AG04450 (cell line): ENCODE results near the gene C1orf35. TPM values are rescaled to one million over a fixed set of nuclear protein-coding genes. Genes with fewer than 3 reads are reported as not detected.

Source experiments
- CTCF ChIA-PET: fragments of 300-600, 350-600 bp; formaldehyde crosslinking; extraction: SDS; loops from one replicate; lab custom pipeline; 2022; ENCODE audit warnings: antibody characterized with exemption, inconsistent platforms; lab: Charles Lee
- POLR2A ChIA-PET: fragments of 350-600 bp; formaldehyde crosslinking; extraction: SDS; loops from one replicate; lab custom pipeline; 2021; ENCODE audit warnings: antibody characterized with exemption, inconsistent platforms; lab: Yijun Ruan, JAX
- DNase-seq: peaks from one replicate; pipeline ENCODE4 v3.0.0-alpha.2; 2011; ENCODE audit warnings: low read depth, low spot score
- H3K27ac ChIP-seq: one replicate; pipeline ENCODE4 v1.5.1; 2012; ENCODE audit warnings: low read depth, low read length, control low read depth
- H3K27me3 ChIP-seq: one replicate; pipeline ENCODE4 v1.6.0; 2012; ENCODE audit warnings: low read length; ENCODE audit not compliant: control insufficient read depth, insufficient read depth
- H3K4me3 ChIP-seq: 2 replicates; pipeline ENCODE4 v1.5.1; 2011; ENCODE audit warnings: mild to moderate bottlenecking, low read depth, low read length, control low read depth
- H3K9me3 ChIP-seq: 2 replicates; pipeline ENCODE4 v1.5.1; 2012; ENCODE audit warnings: low read length; ENCODE audit not compliant: control insufficient read depth, insufficient read depth
- polyA plus RNA-seq: library from polyadenylated mRNA; depleted of rRNA; stranded (reverse); fragments of >200 nt; gene quantifications from 2 replicates; pipeline ENCODE4 v1.2.3, GENCODE V29; 2011
- TF ChIP-seq, protein P1 (sequence below): IDR thresholded peaks from 2 replicates; pipeline ENCODE4 v1.5.1; 2011; ENCODE audit warnings: low read depth, low read length, control low read depth, inconsistent platforms

C1orf35 gene
- polyA plus RNA-seq, 1 experiment: 3.6 TPM

DNA sequence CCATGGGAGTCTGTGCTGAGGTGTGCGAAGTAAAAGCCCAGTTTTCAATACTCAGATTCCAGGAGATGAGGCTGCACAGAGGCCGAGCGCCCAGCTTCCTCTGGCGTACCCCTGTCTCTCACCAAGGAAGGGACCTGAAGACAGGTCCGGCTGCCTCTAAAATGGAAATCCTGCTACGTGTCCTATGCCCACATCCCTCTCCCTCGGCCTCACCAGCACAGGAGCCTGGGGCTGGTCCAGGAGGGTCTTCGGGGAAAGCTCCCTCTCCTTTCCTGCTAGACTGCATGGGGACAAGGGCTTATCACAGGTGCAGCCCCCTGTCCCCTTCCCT is 5.6 kb upstream of the C1orf35 start:
- POLR2A ChIA-PET: no interaction called here
- TF ChIP-seq, protein P1, sequence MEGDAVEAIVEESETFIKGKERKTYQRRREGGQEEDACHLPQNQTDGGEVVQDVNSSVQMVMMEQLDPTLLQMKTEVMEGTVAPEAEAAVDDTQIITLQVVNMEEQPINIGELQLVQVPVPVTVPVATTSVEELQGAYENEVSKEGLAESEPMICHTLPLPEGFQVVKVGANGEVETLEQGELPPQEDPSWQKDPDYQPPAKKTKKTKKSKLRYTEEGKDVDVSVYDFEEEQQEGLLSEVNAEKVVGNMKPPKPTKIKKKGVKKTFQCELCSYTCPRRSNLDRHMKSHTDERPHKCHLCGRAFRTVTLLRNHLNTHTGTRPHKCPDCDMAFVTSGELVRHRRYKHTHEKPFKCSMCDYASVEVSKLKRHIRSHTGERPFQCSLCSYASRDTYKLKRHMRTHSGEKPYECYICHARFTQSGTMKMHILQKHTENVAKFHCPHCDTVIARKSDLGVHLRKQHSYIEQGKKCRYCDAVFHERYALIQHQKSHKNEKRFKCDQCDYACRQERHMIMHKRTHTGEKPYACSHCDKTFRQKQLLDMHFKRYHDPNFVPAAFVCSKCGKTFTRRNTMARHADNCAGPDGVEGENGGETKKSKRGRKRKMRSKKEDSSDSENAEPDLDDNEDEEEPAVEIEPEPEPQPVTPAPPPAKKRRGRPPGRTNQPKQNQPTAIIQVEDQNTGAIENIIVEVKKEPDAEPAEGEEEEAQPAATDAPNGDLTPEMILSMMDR: no peak
- CTCF ChIA-PET: no interaction called here
- no peaks in the 10 kb centered on the region for H3K27me3 ChIP-seq
- DNase-seq: no peak
- H3K4me3 ChIP-seq: peak overlapping the region; percentile 97
- no peak overlapping the region for H3K27ac ChIP-seq
- no peaks in the 10 kb centered on the region; the same call in 1 of the 2 replicates for H3K9me3 ChIP-seq

DNA sequence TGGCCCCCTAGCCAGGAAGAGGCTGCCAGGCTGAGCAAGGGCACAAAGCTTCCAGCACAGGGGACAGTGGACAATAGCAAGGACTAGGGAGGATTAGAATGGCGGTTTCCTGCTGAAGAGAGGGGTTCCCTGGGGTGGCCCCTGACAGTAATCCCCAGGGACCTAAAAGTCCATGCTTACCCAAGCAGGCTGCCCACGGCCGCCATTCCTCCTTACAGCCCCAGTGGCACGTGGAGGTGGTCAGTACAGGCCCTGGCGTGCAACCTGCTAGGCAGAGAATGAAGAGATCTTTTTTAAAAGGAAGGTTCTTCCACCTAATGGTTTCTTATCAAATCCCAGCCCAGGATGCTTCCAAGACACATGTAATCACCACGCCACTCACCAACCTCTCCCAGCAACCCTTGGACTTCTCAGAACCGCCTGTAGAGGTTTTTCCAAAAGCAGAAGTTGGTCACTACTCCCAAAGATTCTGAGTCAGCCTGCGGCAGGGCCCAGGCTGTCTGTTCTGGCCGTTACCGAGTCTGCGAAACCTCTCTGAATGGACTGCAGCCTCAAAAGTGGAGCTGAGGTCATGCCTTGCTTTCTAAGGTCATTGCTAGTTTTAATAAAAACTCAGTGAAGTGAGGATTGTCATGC is 5.0 kb upstream of the C1orf35 start:
- H3K27me3 ChIP-seq: no peaks in the 10 kb centered on the region

DNA sequence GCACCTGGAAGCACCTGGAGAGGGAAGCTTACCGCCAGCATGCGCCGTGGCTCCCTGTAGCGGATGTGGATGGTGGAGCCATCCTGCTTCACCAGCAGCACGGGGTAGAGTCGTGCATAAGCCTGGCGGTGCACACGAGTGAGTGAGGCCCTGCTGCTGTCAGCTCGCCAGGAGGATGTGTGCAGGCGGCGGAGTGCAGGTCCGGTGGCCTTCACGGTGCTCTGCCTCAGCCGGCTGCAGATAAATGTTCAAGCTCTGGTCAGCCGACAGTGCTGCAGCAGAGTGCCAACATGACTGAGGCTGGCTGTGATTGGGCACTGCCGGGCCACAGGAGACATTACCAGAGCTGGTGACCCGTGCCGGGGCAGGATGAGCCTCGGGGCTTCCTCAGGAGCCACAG is 4.5 kb upstream of the C1orf35 start:
- Histone ChIP-seq H3K4me3 (no peak overlapping the region), H3K27ac (no peak overlapping the region), H3K27me3 (no peaks in the 10 kb centered on the region), H3K9me3 (no peaks in the 10 kb centered on the region; the same call in 1 of the 2 replicates)
- ChIA-PET POLR2A (no interaction called here), CTCF (no interaction called here)
- DNase-seq: no peak
- TF ChIP-seq, protein P1: no peak

More for the DNA sequence above, 5.0 kb upstream of the C1orf35 start:
- POLR2A ChIA-PET: no interaction called here
- Histone ChIP-seq H3K27ac (no peak overlapping the region), H3K9me3 (no peaks in the 10 kb centered on the region; the same call in 1 of the 2 replicates), H3K4me3 (peak overlapping the region; percentile 97)
- DNase-seq: no peak
- TF ChIP-seq, protein P1: no peak
- CTCF ChIA-PET: no interaction called here

DNA sequence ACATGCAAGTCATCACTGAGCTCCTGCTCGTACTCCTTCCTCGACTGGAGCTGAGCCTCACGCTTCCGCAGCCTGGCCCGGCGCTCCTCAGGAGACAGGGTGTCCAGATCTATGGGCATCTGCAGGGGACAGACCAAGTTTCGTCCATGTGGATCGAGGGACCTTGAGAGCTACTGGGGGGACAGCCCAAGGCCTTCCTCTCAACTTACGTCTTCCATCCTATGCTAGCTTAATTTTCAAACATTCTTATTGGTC is 3.6 kb upstream of the C1orf35 start:
- no peak for DNase-seq
- Histone ChIP-seq H3K4me3 (no peak overlapping the region), H3K27me3 (no peaks in the 10 kb centered on the region), H3K9me3 (no peaks in the 10 kb centered on the region; the same call in 1 of the 2 replicates), H3K27ac (no peak overlapping the region)
- TF ChIP-seq, protein P1: no peak
- ChIA-PET CTCF (interaction anchor here (0.5 to 1.0 kb wide), 2 partner anchors 24 to 43 kb away, joined by 3 to 4 read pairs; partner anchors contain the start of gene GJC2), POLR2A (interaction anchor here (1.3 kb wide), 1 partner anchor 16 kb away, joined by 3 read pairs; no protein-coding TSS in a partner anchor)

DNA sequence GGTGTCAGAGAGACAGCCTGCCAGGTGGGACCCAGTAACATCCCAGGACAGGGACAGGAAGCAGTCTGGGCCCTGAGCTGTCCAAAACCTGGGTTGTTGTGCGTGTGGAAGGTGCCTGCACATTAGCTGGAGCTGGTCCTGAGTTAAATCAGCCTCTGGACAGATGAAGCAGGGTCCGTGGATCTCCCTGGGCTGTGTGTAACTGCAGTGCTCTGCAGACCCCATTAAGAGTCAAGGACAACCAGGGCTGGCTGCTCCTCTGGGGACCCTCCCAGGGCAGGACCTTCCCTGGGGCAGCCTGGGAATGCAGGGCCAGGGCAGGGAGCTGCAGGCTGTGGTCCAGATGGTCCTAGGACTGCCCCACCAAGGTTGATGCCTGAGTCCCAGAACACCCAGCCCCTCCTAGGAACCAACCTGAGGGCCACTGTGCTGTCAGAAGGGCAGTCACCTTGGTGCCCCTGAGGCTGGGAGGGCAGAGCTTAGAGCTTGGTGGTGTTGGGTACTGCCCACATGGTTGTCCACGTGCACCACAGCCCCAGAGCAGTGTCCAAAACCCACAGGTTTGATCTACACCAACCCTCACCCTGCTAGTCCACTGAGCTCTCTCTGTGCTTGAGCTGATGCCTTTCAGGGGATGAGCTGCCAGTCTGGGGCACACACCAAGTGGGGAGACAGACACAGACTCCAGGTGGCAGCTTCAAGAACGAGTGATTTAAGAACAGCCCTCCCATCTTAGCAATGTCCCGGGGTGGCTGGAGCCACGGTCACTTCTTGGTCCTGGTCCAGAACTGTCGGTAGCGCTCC is 3.1 kb upstream of the C1orf35 start:
- Histone ChIP-seq H3K27ac (no peak overlapping the region), H3K4me3 (no peak overlapping the region), H3K9me3 (no peaks in the 10 kb centered on the region; the same call in 1 of the 2 replicates), H3K27me3 (no peaks in the 10 kb centered on the region)
- POLR2A ChIA-PET: interaction anchor here (1.0 to 1.3 kb wide), 2 partner anchors 16 to 59 kb away, joined by 3 read pairs; partner anchors contain the start of gene IBA57
- CTCF ChIA-PET: interaction anchor here (0.5 to 1.0 kb wide), 2 partner anchors 25 to 44 kb away, joined by 3 to 4 read pairs; partner anchors contain the start of gene GJC2
- TF ChIP-seq, protein P1: no peak
- DNase-seq: no peak
